GM21717 (cell line): ENCODE results near the gene INO80E.
"Not testable (repeated sequence)": the region's sequence is repeated elsewhere in the genome, so short reads cannot be mapped to it uniquely, and the experiment has no call there.

Source experiments
- ATAC-seq: cut with Tn5 transposase; IDR thresholded peaks from one replicate; pipeline ENCODE4 v1.9.1; 2021; ENCODE audit warnings: mild to moderate bottlenecking, moderate library complexity; ENCODE audit not compliant: unreplicated experiment

Gene INO80E

DNA sequence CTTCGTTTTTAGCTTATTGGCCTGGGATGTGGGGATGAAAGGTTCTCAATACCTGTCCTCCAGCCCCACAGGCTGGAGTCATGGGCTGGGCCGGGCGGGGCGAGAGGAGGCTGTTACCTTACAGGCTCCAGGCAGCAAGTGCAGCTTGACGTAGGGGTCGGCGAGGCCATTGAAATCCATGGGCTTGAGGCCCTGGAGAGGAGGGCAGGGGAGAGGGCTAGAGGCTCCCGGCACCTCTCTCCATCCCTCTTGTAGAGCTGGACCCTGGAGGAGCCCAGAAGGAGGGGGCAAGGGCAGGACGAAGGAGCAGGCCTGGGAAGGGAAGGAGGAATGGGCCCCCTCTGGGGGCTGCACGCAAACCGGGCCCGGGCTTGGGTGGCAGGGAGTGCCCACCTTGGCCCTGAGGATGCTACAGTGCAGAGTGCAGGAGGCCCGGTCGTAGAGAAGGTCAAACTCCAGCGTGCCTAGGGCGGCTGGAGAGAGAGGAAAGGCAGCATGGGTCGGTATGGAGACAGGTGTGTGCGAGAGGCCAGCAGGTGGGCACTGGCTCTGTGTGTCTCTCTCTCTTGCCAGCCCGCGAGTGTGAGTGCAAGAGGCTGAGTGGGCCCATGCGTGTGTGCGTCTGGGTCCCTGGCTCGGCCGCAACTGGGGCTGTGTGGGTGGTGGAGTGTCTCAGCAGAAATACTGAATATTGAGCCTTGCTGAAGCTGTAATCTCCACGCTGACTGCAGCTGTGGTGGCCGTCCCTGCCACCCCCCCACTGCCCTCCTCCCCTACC is 13.2 kb downstream of the INO80E start:
- ATAC-seq: no peak

DNA sequence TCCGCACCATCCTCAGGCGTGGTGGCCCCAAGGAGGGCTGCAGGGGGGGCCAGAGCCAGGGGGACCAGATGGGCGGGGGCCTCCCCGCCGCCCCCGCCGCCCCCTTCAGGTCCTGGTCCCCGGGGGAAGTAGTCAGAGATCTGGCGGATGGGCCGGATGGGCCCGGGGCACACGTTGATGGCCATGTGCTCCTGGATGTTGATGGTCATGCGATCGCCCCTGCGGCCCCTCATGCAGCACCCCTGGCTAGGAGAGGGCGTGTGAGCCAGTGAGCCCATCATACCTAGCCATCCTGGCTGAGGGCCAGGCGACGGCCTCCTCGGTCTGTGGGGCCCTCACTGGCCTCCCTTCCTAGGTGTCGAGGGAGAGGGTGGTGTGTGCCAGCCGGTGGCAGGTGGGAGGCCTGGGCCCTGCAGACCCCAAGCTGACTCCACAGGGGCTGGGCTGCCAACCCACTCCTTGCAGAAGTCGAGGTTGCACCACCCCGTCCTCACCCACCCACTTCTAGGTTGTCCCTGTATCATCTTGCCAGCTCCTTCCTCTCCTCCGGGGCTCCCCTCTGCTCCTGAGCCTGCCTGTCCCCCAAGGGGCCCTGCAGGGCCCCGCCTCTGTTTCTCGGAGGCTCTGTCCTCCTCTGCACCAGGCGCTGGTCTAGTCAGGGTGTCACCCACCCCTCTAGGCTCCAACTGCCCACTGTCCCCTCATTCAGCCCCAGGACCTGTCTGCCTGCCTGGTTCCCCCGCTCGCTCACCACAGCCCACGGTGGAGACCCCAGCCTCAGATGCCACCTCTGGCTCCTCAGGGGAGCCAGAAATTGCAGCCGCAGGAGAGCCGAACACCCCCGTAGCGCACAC is 14.2 kb downstream of the INO80E start:
- no peak for ATAC-seq

- no peak for ATAC-seq
Measured at GRCh38 chr16:30010844-30011713, 15.0 kb downstream of the INO80E start, which contains the start of gene DOC2A. Gene DOC2A, minus strand, starts transcription at chr16:30011027. Its CDS starts 805 bp downstream, at chr16:30010222.

GRCh38 chr16:30011714-30012504 is 15.9 kb downstream of the INO80E start:
- no peak for ATAC-seq

DNA sequence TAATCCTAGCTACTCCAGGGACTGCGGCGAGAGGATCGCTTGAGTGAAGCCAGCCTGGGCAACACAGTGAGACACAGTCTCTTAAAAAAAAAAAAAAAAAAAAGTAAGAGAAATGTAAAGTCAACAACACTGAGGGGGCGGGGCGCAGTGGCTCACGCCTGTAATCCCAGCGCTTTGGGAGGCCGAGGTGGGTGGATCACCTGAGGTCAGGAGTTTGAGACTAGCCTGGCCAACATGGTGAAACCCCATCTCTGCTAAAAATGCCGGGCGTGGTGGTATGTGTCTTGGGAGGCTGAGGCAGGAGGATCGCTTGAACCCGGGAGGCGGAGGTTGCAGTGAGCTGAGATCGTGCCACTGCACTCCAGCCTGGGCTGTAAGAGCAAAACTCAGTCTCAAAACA is 16.6 kb downstream of the INO80E start:
- ATAC-seq: not testable (repeated sequence)

GRCh38 chr16:30015450-30015849 is 19.4 kb downstream of the INO80E start:
- not testable (repeated sequence) for ATAC-seq

DNA sequence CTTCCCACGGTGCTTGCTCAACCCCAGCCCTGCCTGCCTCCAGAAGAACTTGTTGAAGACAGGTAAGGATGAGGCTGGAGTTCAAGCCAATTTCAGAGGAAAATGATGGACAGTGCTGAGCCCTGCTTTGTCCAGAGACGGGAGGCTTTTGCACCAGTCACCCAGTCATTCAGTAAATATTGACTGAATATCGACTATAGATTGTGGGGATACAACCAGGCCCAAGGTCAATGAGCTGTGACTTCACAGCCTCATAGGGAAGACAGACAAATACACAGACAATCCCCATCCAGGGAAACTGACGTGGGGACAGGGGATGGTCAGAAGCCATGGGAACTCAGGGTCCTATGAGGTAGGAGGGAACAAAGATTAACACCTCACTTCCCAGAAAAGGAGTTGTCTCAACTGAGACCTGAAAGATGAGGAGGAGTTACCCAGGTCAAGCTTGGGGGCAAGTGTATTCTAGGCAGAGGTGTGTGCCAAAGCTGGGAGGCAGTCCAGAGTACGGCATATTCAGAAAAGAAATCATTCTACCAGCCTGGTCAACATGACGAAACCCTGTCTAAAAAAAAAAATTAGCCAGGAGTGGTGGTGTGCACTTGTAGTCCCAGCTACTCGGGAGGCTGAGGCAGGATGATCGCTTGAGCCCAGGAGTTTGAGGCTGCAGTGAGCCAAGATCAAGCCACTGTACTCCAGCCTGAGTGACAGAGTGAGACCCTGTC is 20.7 kb downstream of the INO80E start:
- no peak for ATAC-seq

- ATAC-seq: no peak
Measured at GRCh38 chr16:30017277-30017656, 21.2 kb downstream of the INO80E start.

- ATAC-seq: not testable (repeated sequence)
Measured at GRCh38 chr16:30017937-30018336, 21.9 kb downstream of the INO80E start.

DNA sequence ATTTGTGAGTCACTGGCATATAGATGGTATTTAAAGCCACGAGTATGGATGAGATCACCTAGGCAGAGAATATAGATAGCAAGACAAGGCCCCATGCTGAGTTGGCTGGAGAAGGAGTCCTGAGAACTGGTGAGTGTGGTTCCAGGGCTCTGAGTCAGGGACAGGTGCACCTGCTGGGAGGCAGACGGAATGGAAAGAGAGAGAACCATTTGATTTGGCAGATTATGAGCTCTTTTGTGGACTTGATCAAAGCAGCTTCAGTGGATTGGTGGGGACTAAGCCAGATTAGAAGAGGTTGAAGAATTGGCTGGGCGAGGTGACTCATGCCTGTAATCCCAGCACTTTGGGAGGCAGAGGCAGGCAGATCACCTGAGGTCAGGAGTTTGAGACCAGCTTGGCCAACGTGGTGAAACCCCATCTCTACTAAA is 22.7 kb downstream of the INO80E start:
- ATAC-seq: no peak

- no peak for ATAC-seq
Measured at GRCh38 chr16:30022887-30023286, 26.8 kb downstream of the INO80E start, which contains the start of gene C16orf92. Gene C16orf92, plus strand, starts transcription at chr16:30023198. Its CDS starts 143 bp downstream, at chr16:30023341.

DNA sequence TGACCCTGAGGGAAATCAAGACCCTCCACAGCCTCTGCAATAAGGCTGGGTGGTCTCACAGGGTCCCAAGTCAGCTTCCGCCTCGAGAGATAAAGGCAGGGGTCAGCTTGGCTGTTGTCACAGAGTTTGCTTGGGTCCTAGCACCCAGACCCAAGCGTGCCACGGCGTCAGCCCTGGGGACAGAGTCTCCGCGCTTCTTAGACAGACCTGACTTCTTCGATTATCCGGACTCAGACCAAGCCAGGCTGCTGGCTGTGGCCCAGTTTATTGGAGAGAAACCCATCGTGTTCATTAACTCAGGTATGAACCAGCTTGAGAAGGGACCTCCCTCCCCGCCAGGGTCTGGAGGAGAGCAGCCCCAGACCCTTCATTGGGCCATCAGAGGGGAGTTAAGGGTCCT is 27.5 kb downstream of the INO80E start:
- ATAC-seq: no peak

GRCh38 chr16:30024451-30024850 is 28.4 kb downstream of the INO80E start:
- ATAC-seq: no peak

DNA sequence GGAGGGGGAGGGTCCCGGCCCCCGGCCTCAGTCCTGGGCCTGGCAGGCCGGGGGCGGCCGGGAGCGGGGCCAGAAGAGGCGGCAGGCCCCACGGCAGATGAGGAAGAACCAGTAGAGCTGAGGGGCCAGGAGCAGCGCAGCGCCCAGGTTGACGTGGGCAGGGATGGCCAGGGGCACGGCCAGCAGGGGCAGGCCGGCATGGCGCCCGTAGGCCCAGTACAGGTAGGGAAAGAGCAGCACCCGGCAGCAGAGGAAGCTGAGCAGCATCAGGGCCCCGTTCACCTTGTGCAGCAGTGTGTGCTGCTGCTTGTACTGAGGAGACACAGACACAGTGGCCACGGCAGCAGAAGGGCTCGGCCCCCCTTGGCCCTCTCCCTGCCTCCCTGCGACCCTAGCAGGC is 29.1 kb downstream of the INO80E start:
- ATAC-seq: no peak

- ATAC-seq: no peak
Measured at GRCh38 chr16:30025574-30025973, 29.5 kb downstream of the INO80E start.

DNA sequence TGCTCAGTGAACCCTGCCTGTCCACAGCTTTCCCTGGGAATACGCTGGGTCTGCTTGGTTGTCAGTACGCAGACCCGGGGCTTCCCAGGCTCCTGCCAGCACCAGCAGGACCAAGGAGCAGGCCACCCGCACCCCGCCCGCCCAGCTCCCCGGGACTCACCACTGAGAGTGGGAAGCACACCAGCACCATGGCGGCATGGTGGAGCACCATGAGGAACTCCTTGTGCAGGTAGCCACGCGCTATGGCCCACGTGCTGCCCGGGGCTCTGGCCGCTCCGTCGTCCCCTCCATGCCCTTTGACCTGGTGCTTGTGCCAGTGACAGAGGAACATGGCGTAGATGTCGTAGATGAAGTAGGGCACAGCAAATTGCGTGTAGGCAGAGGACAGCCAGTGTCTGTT is 30.4 kb downstream of the INO80E start:
- ATAC-seq: no peak

GRCh38 chr16:30027588-30028437 is 31.8 kb downstream of the INO80E start:
- no peak for ATAC-seq

GRCh38 chr16:30028438-30029076 is 32.5 kb downstream of the INO80E start:
- no peak for ATAC-seq
